Measurements from ENCODE around the gene MIGA2.
A peak's percentile ranks its signal among the peaks of the same experiment; 100 is the strongest.
"Not testable (repeated sequence)": the region's sequence is repeated elsewhere in the genome, so short reads cannot be mapped to it uniquely, and the experiment has no call there.

Gene MIGA2

GRCh38 chr9:129026442-129027223 is 9.8 kb upstream of the MIGA2 start:
- H3K36me3 ChIP-seq (ENCODE audit: control insufficient read depth in 2 of 2, insufficient read depth in 2 of 2, low read length in 2 of 2): no peaks in the 10 kb centered on the region
- peaks cover 32% of the 10 kb centered on the region for H3K4me1 ChIP-seq (ENCODE audit: control insufficient read depth, insufficient read depth, low read length)
- H3K27ac ChIP-seq (ENCODE audit: low read length): peak overlapping the region; percentile 55
- peak overlapping the region; percentile 76 to 85 for H3K4me3 ChIP-seq (ENCODE audit: low read length in 2 of 2)
- peak overlapping the region; percentile 77 to 82 for H3K9ac ChIP-seq (ENCODE audit: low read length in 2 of 2)
- no peaks in the 10 kb centered on the region for H3K27me3 ChIP-seq (ENCODE audit: control insufficient read depth in 1 of 2, insufficient read depth in 2 of 2, low read length in 2 of 2)
- H3K9me3 ChIP-seq (ENCODE audit: control insufficient read depth in 2 of 2, low read length in 2 of 2): no peaks in the 10 kb centered on the region

DNA sequence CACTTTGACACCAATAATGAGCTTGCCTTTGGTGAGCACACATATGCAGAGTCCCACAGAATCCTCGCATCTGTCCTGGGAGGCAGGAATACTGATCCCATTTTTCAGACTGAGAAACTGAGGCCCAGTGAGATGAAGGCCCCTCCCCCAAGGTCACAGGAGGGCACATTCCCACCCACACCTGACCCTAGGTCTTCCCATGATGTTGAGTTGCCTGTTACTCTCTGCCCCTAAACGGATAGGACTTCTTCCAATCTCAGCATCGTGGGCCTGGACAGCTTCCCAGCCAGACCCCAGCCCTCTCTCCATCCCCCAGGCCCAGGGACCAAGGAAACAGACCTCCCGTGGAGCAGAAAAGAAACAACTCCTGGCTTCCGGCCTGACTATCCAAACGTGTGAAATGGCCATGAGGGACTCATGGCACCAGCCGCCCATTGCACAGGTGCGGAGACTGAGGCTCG is 9.2 kb upstream of the MIGA2 start:
- H3K27me3 ChIP-seq (ENCODE audit: control insufficient read depth in 1 of 2, insufficient read depth in 2 of 2, low read length in 2 of 2): no peaks in the 10 kb centered on the region
- peak overlapping the region; percentile 55 for H3K27ac ChIP-seq (ENCODE audit: low read length)
- H3K9ac ChIP-seq (ENCODE audit: low read length in 2 of 2): peak overlapping the region; percentile 77 to 82
- H3K4me3 ChIP-seq (ENCODE audit: low read length in 2 of 2): peak overlapping the region; percentile 76 to 85
- H3K4me1 ChIP-seq (ENCODE audit: control insufficient read depth, insufficient read depth, low read length): peaks cover 29% of the 10 kb centered on the region
- no peaks in the 10 kb centered on the region for H3K9me3 ChIP-seq (ENCODE audit: control insufficient read depth in 2 of 2, low read length in 2 of 2)
- no peaks in the 10 kb centered on the region for H3K36me3 ChIP-seq (ENCODE audit: control insufficient read depth in 2 of 2, insufficient read depth in 2 of 2, low read length in 2 of 2)

GRCh38 chr9:129027685-129028191 is 8.7 kb upstream of the MIGA2 start:
- no peaks in the 10 kb centered on the region for H3K9me3 ChIP-seq (ENCODE audit: control insufficient read depth in 2 of 2, low read length in 2 of 2)
- H3K36me3 ChIP-seq (ENCODE audit: control insufficient read depth in 2 of 2, insufficient read depth in 2 of 2, low read length in 2 of 2): no peaks in the 10 kb centered on the region
- no peaks in the 10 kb centered on the region for H3K27me3 ChIP-seq (ENCODE audit: control insufficient read depth in 1 of 2, insufficient read depth in 2 of 2, low read length in 2 of 2)
- peak overlapping the region; percentile 55 for H3K27ac ChIP-seq (ENCODE audit: low read length)
- H3K4me3 ChIP-seq (ENCODE audit: low read length in 2 of 2): peak overlapping the region; percentile 76 to 85
- peak overlapping the region; percentile 77 to 82 for H3K9ac ChIP-seq (ENCODE audit: low read length in 2 of 2)
- peaks cover 29% of the 10 kb centered on the region for H3K4me1 ChIP-seq (ENCODE audit: control insufficient read depth, insufficient read depth, low read length)

- no peaks in the 10 kb centered on the region for H3K9me3 ChIP-seq (ENCODE audit: control insufficient read depth in 2 of 2, low read length in 2 of 2)
- no peaks in the 10 kb centered on the region for H3K36me3 ChIP-seq (ENCODE audit: control insufficient read depth in 2 of 2, insufficient read depth in 2 of 2, low read length in 2 of 2)
- H3K27me3 ChIP-seq (ENCODE audit: control insufficient read depth in 1 of 2, insufficient read depth in 2 of 2, low read length in 2 of 2): no peaks in the 10 kb centered on the region
- H3K9ac ChIP-seq (ENCODE audit: low read length in 2 of 2): peak within 1 kb of the TSS; percentile 77 to 82
- peaks cover 23% of the 10 kb centered on the region for H3K4me1 ChIP-seq (ENCODE audit: control insufficient read depth, insufficient read depth, low read length)
- H3K4me3 ChIP-seq (ENCODE audit: low read length in 2 of 2): peak within 1 kb of the TSS; percentile 76 to 85
- H3K27ac ChIP-seq (ENCODE audit: low read length): peak within 1 kb of the TSS; percentile 55
Observed at GRCh38 chr9:129028192-129028966, 8.0 kb upstream of the MIGA2 start, which contains the start of gene SH3GLB2. TSS of gene SH3GLB2 (minus strand) at chr9:129028331. CDS start at chr9:129028154, 177 bp downstream.

DNA sequence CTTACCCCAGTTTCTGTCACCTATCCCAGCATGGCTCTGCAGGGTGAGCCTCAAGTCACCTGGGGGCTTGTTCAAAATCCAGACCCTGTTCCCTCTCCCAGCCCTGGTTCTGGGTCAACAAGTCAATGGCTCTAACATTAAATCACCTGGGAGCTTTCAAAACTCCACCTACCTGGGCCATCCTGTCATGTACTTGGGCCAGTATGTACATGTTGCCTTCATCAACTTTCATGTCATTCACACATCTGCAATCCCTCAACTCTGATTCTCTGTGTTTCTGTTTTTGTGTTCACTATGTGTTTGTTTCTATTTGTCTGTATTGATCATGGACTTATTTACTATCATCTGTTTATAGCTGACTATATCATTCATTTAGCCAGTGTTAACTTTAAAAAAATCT is 6.2 kb upstream of the MIGA2 start:
- Histone ChIP-seq H3K27ac (ENCODE audit: low read length) (no peak overlapping the region), H3K9ac (ENCODE audit: low read length in 2 of 2) (no peak overlapping the region), H3K36me3 (ENCODE audit: control insufficient read depth in 2 of 2, insufficient read depth in 2 of 2, low read length in 2 of 2) (no peaks in the 10 kb centered on the region), H3K9me3 (ENCODE audit: control insufficient read depth in 2 of 2, low read length in 2 of 2) (no peaks in the 10 kb centered on the region), H3K27me3 (ENCODE audit: control insufficient read depth in 1 of 2, insufficient read depth in 2 of 2, low read length in 2 of 2) (no peaks in the 10 kb centered on the region), H3K4me1 (ENCODE audit: control insufficient read depth, insufficient read depth, low read length) (peaks cover 20% of the 10 kb centered on the region), H3K4me3 (ENCODE audit: low read length in 2 of 2) (no peak overlapping the region)

- Histone ChIP-seq H3K27ac (ENCODE audit: low read length) (no peak overlapping the region), H3K9ac (ENCODE audit: low read length in 2 of 2) (no peak overlapping the region), H3K9me3 (ENCODE audit: control insufficient read depth in 2 of 2, low read length in 2 of 2) (no peaks in the 10 kb centered on the region), H3K4me3 (ENCODE audit: low read length in 2 of 2) (no peak overlapping the region), H3K27me3 (ENCODE audit: control insufficient read depth in 1 of 2, insufficient read depth in 2 of 2, low read length in 2 of 2) (no peaks in the 10 kb centered on the region), H3K4me1 (ENCODE audit: control insufficient read depth, insufficient read depth, low read length) (peaks cover 18% of the 10 kb centered on the region), H3K36me3 (ENCODE audit: control insufficient read depth in 2 of 2, insufficient read depth in 2 of 2, low read length in 2 of 2) (no peaks in the 10 kb centered on the region)
Observed at GRCh38 chr9:129031514-129031913, 4.9 kb upstream of the MIGA2 start.

DNA sequence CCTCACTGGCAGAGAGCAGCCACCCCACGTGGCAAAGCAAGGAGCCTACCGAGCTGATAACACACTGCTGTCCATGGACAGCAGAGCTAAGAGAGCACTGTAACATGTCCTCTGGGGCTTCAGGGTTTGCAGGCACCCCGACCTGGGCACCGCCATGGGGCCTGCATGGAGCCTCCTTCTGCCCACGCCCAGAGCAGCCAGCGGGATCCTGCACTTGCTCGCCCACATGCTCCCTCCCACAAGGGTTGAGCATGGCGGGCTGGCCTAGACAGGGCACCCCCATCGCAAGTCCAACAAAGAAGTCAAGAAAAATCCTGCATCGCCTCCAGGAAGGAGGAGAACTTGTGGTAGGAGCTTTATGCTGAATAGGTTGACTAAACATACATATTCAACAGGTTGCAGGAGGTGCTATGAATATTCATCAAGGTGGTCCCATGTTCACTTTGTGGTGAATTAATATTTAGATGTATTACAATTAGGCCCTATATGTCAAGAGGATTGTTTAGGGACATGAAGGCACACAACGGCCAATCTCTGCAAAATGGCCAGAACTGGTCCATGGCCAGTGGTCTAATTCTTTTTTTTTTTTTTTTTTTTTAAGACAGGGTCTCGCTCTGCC is 3.8 kb upstream of the MIGA2 start:
- Histone ChIP-seq H3K36me3 (ENCODE audit: control insufficient read depth in 2 of 2, insufficient read depth in 2 of 2, low read length in 2 of 2) (no peaks in the 10 kb centered on the region), H3K4me1 (ENCODE audit: control insufficient read depth, insufficient read depth, low read length) (peaks cover 15% of the 10 kb centered on the region), H3K9me3 (ENCODE audit: control insufficient read depth in 2 of 2, low read length in 2 of 2) (no peaks in the 10 kb centered on the region), H3K9ac (ENCODE audit: low read length in 2 of 2) (no peak overlapping the region), H3K27ac (ENCODE audit: low read length) (no peak overlapping the region), H3K27me3 (ENCODE audit: control insufficient read depth in 1 of 2, insufficient read depth in 2 of 2, low read length in 2 of 2) (no peaks in the 10 kb centered on the region), H3K4me3 (ENCODE audit: low read length in 2 of 2) (no peak overlapping the region)

- no peak overlapping the region for H3K27ac ChIP-seq (ENCODE audit: low read length)
- H3K9ac ChIP-seq (ENCODE audit: low read length in 2 of 2): no peak overlapping the region
- H3K4me3 ChIP-seq (ENCODE audit: low read length in 2 of 2): no peak overlapping the region
- no peaks in the 10 kb centered on the region for H3K36me3 ChIP-seq (ENCODE audit: control insufficient read depth in 2 of 2, insufficient read depth in 2 of 2, low read length in 2 of 2)
- peaks cover 20% of the 10 kb centered on the region for H3K4me1 ChIP-seq (ENCODE audit: control insufficient read depth, insufficient read depth, low read length)
- H3K27me3 ChIP-seq (ENCODE audit: control insufficient read depth in 1 of 2, insufficient read depth in 2 of 2, low read length in 2 of 2): no peaks in the 10 kb centered on the region
- no peaks in the 10 kb centered on the region for H3K9me3 ChIP-seq (ENCODE audit: control insufficient read depth in 2 of 2, low read length in 2 of 2)
Observed at GRCh38 chr9:129033216-129033615, 3.2 kb upstream of the MIGA2 start.

- H3K27me3 ChIP-seq (ENCODE audit: control insufficient read depth in 1 of 2, insufficient read depth in 2 of 2, low read length in 2 of 2); H3K9me3 ChIP-seq (ENCODE audit: control insufficient read depth in 2 of 2, low read length in 2 of 2); H3K36me3 ChIP-seq (ENCODE audit: control insufficient read depth in 2 of 2, insufficient read depth in 2 of 2, low read length in 2 of 2): not testable (repeated sequence)
- H3K9ac ChIP-seq (ENCODE audit: low read length in 2 of 2): peak overlapping the region; percentile 65 to 76
- H3K4me3 ChIP-seq (ENCODE audit: low read length in 2 of 2): peak overlapping the region; percentile 76 to 97
- H3K27ac ChIP-seq (ENCODE audit: low read length): peak overlapping the region; percentile 62
- peaks cover 23% of the 10 kb centered on the region for H3K4me1 ChIP-seq (ENCODE audit: control insufficient read depth, insufficient read depth, low read length)
Observed at GRCh38 chr9:129035838-129036237, 588 bp upstream of the MIGA2 start.

- peaks cover 9 to 11% of the 10 kb centered on the region in 2 donors for H3K36me3 ChIP-seq (ENCODE audit: control insufficient read depth in 2 of 2, insufficient read depth in 2 of 2, low read length in 2 of 2)
- H3K4me1 ChIP-seq (ENCODE audit: control insufficient read depth, insufficient read depth, low read length): peaks cover 23% of the 10 kb centered on the region
- H3K27ac ChIP-seq (ENCODE audit: low read length): peak overlapping the region; percentile 62
Observed at GRCh38 chr9:129036923-129037766, 719 bp downstream of the MIGA2 start.

More at GRCh38 chr9:129036923-129037766, 719 bp downstream of the MIGA2 start:
- no peaks in the 10 kb centered on the region for H3K27me3 ChIP-seq (ENCODE audit: control insufficient read depth in 1 of 2, insufficient read depth in 2 of 2, low read length in 2 of 2)
- H3K9me3 ChIP-seq (ENCODE audit: control insufficient read depth in 2 of 2, low read length in 2 of 2): no peaks in the 10 kb centered on the region
- H3K4me3 ChIP-seq (ENCODE audit: low read length in 2 of 2): peak overlapping the region; percentile 94 to 97
- peak overlapping the region; percentile 84 to 85 for H3K9ac ChIP-seq (ENCODE audit: low read length in 2 of 2)
